ENCODE data around the gene WDR5B. TPM values are rescaled to one million over a fixed set of nuclear protein-coding genes. Genes with fewer than 3 reads are reported as not detected.
"Not testable (repeated sequence)": the region's sequence is repeated elsewhere in the genome, so short reads cannot be mapped to it uniquely, and the experiment has no call there.

WDR5B gene
- total and polyA plus RNA-seq, 2 experiments from 2014 or later, result 1.9 to 8.2 TPM

DNA sequence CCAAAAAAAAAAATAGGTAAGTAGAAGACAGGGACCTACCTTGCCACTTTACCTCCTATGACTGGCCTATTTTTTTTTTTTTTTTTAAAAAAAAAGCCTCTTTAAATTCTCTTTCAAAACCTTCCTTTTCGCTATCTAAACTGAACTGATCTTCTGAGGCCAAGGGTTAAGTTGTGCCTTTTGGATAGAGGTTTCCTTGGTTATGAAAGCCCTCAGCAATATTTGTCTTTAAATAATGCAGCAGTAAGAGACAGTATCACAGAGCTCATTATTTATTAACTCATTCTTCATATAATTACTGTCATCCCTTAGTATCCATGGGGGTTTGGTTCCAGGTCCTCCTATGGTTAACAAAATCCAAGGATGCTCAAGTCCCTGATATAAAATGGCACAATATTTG lies 41.8 kb downstream of the WDR5B start:
- H3K36me3 ChIP-seq (replicated peaks; ENCODE audit: insufficient read depth, low read depth), result no peaks in the 10 kb centered on the region
- no peak overlapping the region for H3K27ac ChIP-seq
- no peak overlapping the region for H3K4me3 ChIP-seq
- 90% methylated on average over 1 of the region's 1 CpG for WGBS (ENCODE audit: low lambda C conversion rate, missing lambda C conversion rate)
- H3K9me2 ChIP-seq (replicated peaks; ENCODE audit: insufficient read depth), result no peaks in the 10 kb centered on the region
- no peak overlapping the region for H2AFZ ChIP-seq
- no peak overlapping the region for H3K4me2 ChIP-seq
- H3K9me3 ChIP-seq (ENCODE audit: low read depth), result no peaks in the 10 kb centered on the region
- no peak for DNase-seq (ENCODE audit: low spot score)
- no peaks in the 10 kb centered on the region for H3K27me3 ChIP-seq
- H3K79me2 ChIP-seq, result peaks cover 56% of the 10 kb centered on the region
- H4K20me1 ChIP-seq (ENCODE audit: insufficient read depth, poor library complexity, severe bottlenecking), result no peaks in the 10 kb centered on the region
- no peaks in the 10 kb centered on the region for H3K4me1 ChIP-seq (ENCODE audit: insufficient read depth)
- TF ChIP-seq, protein P1, sequence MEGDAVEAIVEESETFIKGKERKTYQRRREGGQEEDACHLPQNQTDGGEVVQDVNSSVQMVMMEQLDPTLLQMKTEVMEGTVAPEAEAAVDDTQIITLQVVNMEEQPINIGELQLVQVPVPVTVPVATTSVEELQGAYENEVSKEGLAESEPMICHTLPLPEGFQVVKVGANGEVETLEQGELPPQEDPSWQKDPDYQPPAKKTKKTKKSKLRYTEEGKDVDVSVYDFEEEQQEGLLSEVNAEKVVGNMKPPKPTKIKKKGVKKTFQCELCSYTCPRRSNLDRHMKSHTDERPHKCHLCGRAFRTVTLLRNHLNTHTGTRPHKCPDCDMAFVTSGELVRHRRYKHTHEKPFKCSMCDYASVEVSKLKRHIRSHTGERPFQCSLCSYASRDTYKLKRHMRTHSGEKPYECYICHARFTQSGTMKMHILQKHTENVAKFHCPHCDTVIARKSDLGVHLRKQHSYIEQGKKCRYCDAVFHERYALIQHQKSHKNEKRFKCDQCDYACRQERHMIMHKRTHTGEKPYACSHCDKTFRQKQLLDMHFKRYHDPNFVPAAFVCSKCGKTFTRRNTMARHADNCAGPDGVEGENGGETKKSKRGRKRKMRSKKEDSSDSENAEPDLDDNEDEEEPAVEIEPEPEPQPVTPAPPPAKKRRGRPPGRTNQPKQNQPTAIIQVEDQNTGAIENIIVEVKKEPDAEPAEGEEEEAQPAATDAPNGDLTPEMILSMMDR (IDR thresholded peaks at IDR 0.05; ENCODE audit: poor library complexity), result no peak
- TF ChIP-seq EZH2phosphoT487 (IDR thresholded peaks at IDR 0.05; ENCODE audit: low read depth, severe bottlenecking, unreplicated experiment), result no peak
- no peak for TF ChIP-seq EZH2 (IDR thresholded peaks at IDR 0.05; ENCODE audit: borderline replicate concordance)

- Histone ChIP-seq H4K20me1 (ENCODE audit: insufficient read depth, poor library complexity, severe bottlenecking) (no peaks in the 10 kb centered on the region), H3K4me1 (ENCODE audit: insufficient read depth) (peaks cover 31% of the 10 kb centered on the region), H3K36me3 (replicated peaks; ENCODE audit: insufficient read depth, low read depth) (no peaks in the 10 kb centered on the region), H3K27me3 (no peaks in the 10 kb centered on the region), H3K4me3 (no peak overlapping the region), H3K9me2 (replicated peaks; ENCODE audit: insufficient read depth) (no peaks in the 10 kb centered on the region), H3K79me2 (peaks cover 3% of the 10 kb centered on the region), H3K27ac (peak overlapping the region; percentile 89), H3K9me3 (ENCODE audit: low read depth) (no peaks in the 10 kb centered on the region), H3K4me2 (peak overlapping the region; percentile 32), H2AFZ (no peak overlapping the region)
- peak; percentile 38 for DNase-seq (ENCODE audit: low spot score)
- TF ChIP-seq, protein P1 (IDR thresholded peaks at IDR 0.05; ENCODE audit: poor library complexity), result no peak
- TF ChIP-seq EZH2phosphoT487 (IDR thresholded peaks at IDR 0.05; ENCODE audit: low read depth, severe bottlenecking, unreplicated experiment) (no peak), EZH2 (IDR thresholded peaks at IDR 0.05; ENCODE audit: borderline replicate concordance) (no peak)
- 80% methylated on average over 5 of the region's 5 CpGs for WGBS (ENCODE audit: low lambda C conversion rate, missing lambda C conversion rate)
Observed at GRCh38 chr3:122366379-122366749, 49.5 kb downstream of the WDR5B start.

GRCh38 chr3:122365582-122366378 lies 50.1 kb downstream of the WDR5B start:
- peaks cover 34% of the 10 kb centered on the region for H3K4me1 ChIP-seq (ENCODE audit: insufficient read depth)
- H3K9me3 ChIP-seq (ENCODE audit: low read depth); H3K27me3 ChIP-seq; H3K79me2 ChIP-seq; H4K20me1 ChIP-seq (ENCODE audit: insufficient read depth, poor library complexity, severe bottlenecking); H2AFZ ChIP-seq; H3K4me3 ChIP-seq; H3K36me3 ChIP-seq (replicated peaks; ENCODE audit: insufficient read depth, low read depth); H3K9me2 ChIP-seq (replicated peaks; ENCODE audit: insufficient read depth): not testable (repeated sequence)
- peak; percentile 74 for DNase-seq (ENCODE audit: low spot score)
- 79% methylated on average over 10 of the region's 10 CpGs for WGBS (ENCODE audit: low lambda C conversion rate, missing lambda C conversion rate)
- peak overlapping the region; percentile 32 for H3K4me2 ChIP-seq
- H3K27ac ChIP-seq, result peak overlapping the region; percentile 90

DNA sequence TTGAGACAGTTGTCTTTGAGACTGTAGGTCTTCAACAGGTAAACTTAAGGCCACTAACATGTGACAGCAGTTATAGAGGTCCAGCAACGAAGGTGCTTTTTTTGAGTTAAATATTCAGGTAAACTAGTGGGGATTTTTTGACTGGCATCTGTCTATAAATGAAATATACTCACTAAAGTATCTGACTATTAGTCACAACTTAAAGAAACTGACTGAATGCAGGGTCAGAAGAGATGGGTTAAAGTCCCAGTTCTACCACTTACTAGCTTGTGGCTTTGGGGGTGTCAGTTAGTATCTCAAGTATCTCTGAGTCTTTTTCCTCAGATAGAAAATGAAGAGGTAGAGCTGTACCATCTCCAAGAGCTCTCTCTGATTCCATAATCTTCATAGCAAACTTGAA lies 50.8 kb downstream of the WDR5B start:
- no peaks in the 10 kb centered on the region for H3K36me3 ChIP-seq (replicated peaks; ENCODE audit: insufficient read depth, low read depth)
- peak overlapping the region; percentile 90 for H3K27ac ChIP-seq
- no peaks in the 10 kb centered on the region for H3K9me2 ChIP-seq (replicated peaks; ENCODE audit: insufficient read depth)
- H4K20me1 ChIP-seq (ENCODE audit: insufficient read depth, poor library complexity, severe bottlenecking), result no peaks in the 10 kb centered on the region
- TF ChIP-seq EZH2phosphoT487 (IDR thresholded peaks at IDR 0.05; ENCODE audit: low read depth, severe bottlenecking, unreplicated experiment) (no peak), EZH2 (IDR thresholded peaks at IDR 0.05; ENCODE audit: borderline replicate concordance) (no peak)
- TF ChIP-seq, protein P1 (IDR thresholded peaks at IDR 0.05; ENCODE audit: poor library complexity), result no peak
- no peaks in the 10 kb centered on the region for H3K9me3 ChIP-seq (ENCODE audit: low read depth)
- H3K4me3 ChIP-seq, result no peak overlapping the region
- peaks cover 34% of the 10 kb centered on the region for H3K4me1 ChIP-seq (ENCODE audit: insufficient read depth)
- no peak overlapping the region for H2AFZ ChIP-seq
- WGBS (ENCODE audit: low lambda C conversion rate, missing lambda C conversion rate), result 77% methylated on average over 1 of the region's 1 CpG
- H3K4me2 ChIP-seq, result peak overlapping the region; percentile 30
- no peaks in the 10 kb centered on the region for H3K79me2 ChIP-seq
- H3K27me3 ChIP-seq, result no peaks in the 10 kb centered on the region
- no peak for DNase-seq (ENCODE audit: low spot score)
